SU-DHL-6 (cell line): ENCODE data around the gene SPEG.

ENCODE experiments used
- CTCF ChIP-seq: fragments of 200-600 bp; sonication (generic); IDR thresholded peaks from one replicate; pipeline ENCODE4 v1.5.1; 2017; ENCODE audit warnings: antibody characterized with exemption, mild to moderate bottlenecking, low read length, moderate library complexity; ENCODE audit not compliant: insufficient read depth, poor library complexity, severe bottlenecking
- EZH2phosphoT487 ChIP-seq: fragments of 200-600 bp; sonication (generic), shearing (Covaris generic); conservative IDR thresholded peaks from 2 replicates; pipeline ENCODE4 v1.6.1; 2018; ENCODE audit warnings: mild to moderate bottlenecking, antibody characterized with exemption, low read length, moderate library complexity, mixed read lengths

- TF ChIP-seq CTCF: no peak
- TF ChIP-seq EZH2phosphoT487: no peak
Observed at GRCh38 chr2:219545295-219545942, 110.8 kb downstream of the SPEG start.
